GM21423 (cell line): ENCODE measurements around the gene ORAI3.

ENCODE experiments used
- ATAC-seq: cut with Tn5 transposase; IDR thresholded peaks from one replicate; pipeline ENCODE4 v1.9.1; 2021; ENCODE audit warnings: mild to moderate bottlenecking, moderate library complexity; ENCODE audit not compliant: unreplicated experiment

Gene ORAI3

DNA sequence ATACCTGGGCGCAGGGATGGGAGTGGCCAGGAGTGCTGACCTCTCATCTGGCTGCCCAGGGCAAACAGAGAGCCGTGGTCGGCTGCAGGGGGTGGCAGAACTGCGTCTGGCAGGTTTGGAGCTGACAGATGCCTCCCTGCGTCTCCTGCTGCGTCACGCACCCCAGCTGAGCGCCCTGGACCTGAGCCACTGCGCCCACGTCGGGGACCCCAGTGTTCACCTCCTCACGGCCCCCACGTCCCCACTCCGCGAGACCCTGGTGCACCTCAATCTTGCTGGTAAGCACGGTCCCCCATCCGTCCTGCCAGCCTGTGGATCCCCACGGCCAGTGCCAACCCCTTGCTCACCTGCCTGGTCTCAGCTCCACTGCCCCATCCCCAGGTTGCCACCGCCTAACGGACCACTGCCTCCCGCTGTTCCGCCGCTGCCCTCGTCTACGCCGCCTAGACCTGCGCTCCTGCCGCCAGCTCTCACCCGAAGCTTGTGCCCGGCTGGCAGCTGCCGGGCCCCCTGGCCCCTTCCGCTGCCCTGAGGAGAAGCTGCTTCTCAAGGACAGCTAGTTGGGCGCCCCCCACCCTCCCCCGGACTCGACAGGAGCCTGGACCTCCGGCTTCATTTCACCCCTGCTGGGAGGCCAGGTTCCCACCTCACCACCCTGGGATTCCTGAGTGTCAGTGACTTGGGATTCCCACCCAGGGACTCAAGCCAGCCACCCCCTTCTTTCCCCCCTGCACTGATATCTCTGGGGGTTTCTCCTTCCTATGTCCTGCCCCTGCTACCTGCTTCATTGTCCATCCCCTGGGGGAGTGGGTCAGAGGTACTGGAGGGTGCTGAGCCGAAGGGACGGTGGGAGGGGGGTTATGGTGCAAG is 2.0 kb upstream of the ORAI3 start:
- ATAC-seq = no peak

DNA sequence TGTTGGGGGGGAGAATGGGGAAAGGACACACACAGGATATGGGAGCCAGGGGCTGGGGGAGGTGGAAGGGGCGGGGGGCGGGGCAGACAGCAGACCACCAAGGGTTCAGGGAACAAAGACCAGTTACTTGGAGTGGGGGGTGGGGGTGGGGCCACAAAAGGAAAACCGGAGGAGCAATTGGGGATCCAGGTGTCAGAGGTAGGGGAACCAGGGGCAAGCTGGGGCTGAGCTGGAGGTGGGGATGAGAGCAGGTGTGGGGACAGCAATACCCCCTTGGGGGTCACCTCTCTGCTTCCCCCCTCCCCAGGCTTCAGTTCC is 1.4 kb upstream of the ORAI3 start:
- ATAC-seq = no peak

DNA sequence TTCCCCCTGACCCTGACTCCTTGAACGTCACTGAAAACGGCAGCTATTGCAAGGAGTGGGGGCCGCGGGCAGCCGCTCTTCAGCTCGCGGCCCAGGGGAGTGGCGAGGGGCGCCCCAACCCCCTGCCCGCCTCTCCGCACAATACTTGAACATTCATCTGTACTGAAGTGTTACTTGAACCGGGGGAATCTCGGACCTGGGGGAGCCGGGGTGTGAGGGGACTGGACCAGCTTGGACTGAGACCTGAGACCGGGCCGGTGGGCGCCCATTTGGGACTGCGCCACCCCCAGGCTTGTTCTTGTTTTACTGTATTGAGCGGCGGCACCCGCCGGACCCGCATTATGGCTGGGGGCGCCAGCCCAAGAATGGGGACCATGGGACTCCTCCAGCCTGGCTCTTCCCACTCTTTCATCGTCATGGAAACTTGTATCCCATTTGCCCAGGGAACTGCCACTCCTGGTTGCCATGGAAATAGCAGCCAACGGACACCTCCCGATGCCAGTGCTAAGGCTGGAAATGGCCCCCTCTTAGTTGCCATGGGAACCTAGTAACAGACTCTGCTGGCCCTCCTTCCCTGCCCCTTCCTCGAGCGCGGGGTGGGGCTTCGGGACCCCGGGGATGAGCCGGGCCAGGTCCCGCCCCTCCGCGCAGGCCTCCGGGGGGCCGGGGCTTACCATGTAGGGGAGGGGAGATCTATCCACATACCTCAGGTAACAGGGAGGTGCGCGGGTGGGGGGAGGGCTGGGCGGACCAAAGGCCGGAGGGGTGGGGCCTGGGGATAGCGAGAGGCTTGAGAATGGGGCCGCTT is 805 bp upstream of the ORAI3 start:
- ATAC-seq = no peak

DNA sequence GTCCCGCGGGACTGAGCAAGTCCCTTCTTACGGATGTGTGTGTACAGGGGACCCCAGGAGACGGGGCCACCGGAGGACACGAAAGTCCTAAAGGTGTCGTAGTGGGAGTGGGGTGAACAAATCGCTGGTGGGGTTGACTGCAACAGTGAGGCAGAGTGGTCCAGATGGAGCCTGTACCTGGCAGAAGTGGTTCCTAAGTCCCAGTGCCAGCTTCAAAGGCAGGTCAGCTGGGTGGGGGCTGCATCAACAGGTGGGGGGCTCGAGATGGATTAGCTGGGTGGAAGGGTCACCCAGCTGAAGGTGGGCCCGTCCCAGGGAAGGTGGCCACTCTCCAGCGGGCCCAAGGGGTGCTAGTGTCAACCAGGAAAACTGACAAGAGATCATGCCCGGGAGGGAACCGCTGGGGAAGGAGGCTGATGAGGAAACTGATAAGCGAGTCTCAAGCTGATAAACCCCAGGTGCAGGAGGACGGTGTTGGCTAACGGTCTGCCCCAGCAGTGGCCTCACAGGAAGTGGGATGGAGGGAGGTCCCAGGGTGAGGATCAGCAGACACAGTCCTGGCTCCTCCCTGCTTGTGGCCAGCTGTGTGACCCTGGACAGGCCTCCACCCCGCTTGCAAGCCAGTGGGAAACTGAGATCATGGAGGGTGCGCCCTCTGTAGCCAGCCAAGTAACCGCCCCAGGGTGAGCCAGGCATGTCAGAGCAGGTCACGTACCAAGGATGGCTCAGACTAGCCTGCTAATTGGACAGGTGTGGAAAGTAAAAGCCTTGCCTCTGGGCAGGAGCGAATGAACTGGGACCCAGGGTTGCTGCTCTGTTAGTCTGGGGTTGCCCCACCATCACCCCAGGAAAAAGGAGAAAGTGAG is 1.0 kb downstream of the ORAI3 start:
- peak; percentile 55 for ATAC-seq

DNA sequence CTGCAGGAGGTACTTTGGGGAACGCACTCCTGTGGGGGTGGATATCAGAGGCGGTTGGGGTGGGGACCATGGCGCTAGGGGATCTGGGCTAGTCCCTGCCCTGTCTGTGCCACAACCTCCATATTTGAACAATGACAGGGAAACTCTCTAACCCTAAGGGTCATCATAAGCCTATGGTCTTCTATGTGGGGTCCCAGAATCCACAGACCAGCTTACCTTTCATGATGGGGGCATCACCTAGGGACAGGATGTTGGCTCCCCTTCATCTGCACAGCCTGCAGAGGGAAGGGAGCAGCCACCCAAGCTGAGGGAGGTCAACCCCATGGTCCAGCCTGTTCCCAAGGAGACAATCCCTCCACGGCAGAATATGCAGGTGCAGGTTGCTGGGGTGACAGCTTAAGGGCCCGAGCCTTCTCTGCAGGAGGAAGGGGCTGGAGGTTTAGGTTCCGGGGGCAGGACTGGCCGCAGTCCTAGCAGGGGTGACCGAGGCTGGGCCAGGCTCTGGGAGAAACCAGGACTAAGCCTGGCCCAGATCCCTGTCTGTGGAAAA is 1.7 kb downstream of the ORAI3 start:
- peak; percentile 4 for ATAC-seq

DNA sequence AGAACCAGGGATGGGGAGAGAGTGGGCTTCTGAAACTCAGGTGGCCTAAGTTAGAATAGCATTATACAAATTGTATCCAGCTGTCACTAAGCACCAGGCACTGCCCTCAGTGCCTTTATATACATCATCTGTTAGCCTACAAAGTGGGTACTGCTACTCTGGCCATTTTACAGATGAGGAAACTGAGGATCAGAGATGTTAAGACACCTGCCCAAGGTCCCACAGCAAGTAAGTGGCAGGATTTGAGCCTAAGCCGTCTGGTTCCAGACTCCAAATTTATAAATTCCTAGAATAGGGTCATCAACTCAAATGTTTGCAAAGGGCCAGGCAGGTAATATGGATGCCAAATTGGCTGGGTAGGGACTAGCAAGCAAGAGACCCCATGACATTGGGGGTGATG is 2.3 kb downstream of the ORAI3 start:
- no peak for ATAC-seq

DNA sequence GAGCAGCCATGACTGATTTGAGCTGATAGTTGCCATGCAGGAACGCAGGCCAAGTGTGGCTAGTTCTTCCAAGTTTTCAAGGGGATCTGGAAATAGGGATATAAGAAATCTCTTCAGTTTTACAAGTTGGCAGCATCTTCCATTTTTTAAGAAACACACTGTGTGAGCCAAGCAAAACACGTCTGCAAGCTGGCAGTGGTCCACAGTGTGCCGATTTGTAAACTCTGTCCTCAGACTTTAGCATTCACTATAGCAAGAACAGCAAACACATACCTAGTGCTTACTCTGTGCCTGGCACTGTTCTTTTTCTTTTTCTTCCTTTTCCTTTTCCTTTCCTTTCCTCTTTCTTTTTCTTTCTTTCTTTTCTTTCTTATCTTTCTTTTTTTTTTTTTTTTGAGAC is 2.9 kb downstream of the ORAI3 start:
- ATAC-seq = no peak

DNA sequence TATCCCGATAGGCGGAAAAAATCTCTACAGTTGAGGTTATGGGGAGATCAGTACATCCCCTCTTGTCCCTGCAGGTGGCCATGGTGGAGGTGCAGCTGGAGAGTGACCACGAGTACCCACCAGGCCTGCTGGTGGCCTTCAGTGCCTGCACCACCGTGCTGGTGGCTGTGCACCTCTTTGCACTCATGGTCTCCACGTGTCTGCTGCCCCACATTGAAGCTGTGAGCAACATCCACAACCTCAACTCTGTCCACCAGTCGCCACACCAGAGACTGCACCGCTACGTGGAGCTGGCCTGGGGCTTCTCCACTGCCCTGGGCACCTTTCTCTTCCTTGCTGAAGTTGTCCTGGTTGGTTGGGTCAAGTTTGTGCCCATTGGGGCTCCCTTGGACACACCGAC is 4.2 kb downstream of the ORAI3 start:
- no peak for ATAC-seq

DNA sequence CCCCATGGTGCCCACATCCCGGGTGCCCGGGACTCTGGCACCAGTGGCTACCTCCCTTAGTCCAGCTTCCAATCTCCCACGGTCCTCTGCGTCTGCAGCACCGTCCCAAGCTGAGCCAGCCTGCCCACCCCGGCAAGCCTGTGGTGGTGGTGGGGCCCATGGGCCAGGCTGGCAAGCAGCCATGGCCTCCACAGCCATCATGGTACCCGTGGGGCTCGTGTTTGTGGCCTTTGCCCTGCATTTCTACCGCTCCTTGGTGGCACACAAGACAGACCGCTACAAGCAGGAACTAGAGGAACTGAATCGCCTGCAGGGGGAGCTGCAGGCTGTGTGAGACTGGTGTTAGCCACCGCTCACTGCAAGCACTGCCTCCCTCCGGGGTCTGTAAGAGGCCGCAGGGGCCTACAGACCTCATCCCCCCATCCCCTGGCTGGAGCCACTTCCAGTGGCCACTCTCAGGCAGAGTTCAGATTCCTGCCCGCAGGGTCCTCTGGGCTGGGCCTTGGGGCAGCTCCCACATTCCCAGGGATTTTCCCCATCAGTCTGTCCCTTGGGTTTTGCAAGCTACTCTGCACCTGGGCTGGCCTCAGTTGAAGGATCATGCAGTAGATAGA is 4.8 kb downstream of the ORAI3 start:
- no peak for ATAC-seq

DNA sequence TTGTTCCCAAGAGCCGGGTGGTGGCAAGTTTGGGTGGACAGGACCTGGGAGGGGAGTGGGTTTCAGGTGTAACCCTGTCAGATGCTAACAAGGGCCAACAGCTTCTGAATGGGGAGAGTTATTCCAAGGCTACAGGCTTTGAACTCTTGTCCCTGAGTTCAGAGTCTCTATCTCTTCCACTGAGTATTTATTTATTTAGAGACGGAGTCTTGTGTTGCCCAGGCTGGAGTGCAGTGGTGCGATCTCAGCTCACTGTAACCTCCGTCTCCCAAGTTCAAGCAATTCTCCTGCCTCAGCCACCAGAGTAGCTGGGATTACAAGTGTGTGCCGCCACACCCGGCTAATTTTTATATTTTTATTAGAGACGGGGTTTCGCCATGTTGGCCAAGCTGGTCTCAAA is 6.1 kb downstream of the ORAI3 start:
- no peak for ATAC-seq

DNA sequence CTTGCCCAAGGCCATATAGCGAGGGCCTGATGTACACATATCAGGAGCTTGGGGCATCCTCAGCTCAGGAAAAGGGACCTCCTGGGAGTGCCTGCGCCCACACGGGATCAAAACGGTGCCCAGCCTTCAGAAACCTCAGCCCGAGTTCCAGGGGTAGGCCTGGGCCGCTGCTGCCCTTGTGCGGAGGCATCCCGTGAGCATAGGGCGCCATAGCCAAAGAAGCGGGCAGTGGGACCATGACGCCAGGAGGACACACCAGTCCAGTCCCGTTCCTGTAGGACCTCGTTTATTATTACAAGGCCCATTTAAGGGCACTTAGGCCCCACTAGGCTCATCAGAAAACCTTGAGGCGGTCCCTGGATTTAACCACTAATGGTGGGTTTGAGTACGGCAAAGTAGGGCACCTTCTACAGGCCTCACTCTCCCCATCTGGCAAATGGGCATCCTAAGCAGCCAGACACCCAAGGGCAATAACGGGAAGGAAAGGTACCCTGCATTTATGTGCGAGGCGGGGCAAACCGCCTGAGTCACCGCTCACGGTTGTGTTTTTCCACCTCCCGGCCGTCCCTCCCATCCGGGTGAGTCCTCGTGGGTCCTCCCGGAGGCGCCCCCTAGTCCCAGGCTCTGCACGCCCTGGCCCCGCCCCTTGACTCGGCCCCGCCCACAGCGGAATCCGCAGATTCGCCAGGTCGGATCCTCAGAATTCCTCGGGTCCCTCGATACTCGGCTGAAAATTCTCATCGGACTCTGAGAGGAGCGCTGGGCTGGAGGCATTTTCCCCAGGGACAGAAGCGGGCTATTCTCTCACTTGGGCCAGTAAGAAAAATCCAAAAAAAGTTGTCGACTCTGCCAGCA is 8.0 kb downstream of the ORAI3 start:
- ATAC-seq = peak; percentile 47

DNA sequence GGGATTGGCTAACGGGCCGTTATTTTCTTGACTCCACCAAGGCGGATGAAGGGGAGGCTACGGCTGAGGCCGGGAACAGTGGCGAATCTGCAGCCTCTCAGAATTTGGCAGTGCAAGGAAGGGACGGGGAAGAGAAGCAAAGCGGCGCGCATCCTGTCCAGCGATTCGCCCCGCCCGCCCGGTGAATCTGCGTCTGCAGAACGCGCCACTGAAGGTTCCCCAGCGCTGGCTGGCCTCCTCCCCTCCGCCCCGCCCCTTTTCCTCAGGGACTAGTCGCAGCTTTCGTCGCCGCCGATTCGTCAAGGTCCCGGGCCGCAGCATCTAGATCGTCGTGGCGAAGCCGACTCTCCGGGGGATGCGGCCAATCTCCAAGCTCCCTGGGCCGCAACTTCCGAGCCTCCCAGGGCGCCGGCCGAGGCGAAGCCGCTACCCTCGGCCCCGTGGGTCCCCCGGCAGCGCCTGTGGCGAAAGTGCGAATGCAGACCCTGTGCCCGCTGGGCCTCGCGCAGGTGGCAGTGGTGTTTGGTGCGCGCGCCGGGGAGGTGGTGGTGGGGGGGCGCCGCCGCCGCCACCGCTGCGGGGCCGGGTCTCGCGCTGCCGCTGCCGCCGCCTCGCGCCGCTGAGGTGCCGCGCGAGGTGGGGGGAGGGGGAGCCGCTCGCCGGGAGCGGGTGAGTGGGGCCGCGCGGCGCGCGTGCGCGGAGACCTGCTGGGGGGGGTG is 8.7 kb downstream of the ORAI3 start, which contains the start of gene SETD1A:
SETD1A (plus strand) TSS at position 299 of the 719 bp plus-strand sequence. CDS start 978 bp downstream, outside the sequence.
- peak; percentile 72 for ATAC-seq

DNA sequence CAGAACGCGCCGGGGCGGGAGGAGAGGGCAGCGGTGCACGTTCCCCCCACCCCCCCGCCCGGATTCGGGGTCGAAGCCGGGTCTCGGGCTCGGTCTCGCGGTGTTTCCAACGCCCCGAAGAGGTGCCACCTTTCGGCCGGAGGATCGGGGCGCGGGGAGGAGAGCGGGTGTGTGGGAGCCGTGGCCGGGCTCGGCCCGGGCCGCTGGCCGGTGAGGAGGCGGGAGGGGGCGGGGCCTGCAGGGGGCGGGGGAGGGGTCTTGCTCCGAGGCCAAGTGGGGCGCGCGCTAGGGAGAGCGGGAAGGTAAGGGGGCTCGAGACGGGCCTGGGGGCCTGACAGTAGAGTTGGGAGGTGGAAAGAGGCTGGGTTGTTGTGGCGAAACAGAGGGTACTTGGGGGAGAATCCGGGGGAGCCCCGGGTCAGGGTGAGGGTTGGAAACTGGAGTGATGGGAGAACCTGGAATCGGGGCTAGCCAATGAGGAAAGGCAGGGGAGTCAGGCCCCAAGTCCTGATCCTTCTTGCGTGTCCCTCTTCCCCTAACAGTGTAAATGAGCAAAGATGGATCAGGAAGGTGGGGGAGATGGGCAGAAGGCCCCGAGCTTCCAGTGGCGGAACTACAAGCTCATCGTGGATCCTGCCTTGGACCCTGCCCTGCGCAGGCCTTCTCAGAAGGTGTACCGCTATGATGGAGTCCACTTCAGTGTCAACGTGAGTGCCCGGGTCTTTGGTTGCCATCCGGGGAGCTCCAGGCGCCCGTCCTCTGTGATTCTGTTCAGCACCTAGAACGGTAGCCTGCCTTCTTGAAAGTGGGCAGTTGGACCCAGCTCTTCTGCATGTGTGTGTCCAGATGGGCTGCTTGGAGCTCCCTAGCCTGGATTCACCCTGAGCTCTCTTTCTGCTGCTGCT is 9.6 kb downstream of the ORAI3 start:
- ATAC-seq = peak; percentile 26

DNA sequence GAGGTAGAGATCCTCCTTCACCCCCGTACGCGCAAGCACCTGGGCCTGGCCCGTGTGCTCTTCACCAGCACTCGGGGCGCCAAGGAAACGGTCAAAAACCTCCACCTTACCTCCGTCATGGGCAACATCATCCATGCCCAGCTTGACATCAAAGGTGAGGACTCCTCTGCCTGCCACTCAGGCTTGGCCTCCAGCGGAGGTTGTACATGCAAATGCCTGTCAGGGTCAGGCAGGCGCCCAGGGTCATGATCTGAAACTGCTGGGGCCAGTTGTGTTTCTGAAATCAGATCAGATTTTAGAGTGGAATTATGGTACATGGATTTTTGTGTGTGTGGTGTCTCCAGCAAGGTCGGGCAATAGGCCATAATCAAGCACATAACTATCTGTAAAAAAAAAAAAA is 12.5 kb downstream of the ORAI3 start:
- no peak for ATAC-seq

DNA sequence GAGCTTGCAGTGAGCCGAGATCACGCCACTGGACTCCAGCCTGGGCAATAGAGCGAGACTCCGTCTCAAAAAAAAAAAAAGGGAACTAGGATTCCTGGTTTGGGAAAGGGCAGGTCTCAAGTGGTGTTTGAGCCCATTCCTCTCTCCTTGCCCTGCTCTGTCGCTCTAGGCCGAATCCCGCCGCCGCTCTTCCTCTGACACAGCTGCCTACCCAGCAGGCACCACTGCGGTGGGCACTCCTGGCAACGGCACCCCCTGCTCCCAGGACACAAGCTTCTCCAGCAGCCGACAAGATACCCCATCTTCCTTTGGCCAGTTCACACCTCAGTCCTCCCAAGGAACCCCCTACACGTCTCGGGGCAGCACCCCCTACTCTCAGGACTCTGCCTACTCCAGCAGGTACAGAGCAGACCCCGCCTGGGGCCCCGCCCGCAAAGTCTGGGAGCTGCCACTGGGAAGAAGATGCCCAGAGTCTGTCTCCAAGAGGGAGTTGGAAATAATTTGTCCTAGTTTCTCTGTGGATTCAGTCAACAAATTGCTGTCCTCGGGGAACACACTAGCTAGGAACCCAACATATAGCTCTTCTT is 15.2 kb downstream of the ORAI3 start:
- ATAC-seq = no peak

DNA sequence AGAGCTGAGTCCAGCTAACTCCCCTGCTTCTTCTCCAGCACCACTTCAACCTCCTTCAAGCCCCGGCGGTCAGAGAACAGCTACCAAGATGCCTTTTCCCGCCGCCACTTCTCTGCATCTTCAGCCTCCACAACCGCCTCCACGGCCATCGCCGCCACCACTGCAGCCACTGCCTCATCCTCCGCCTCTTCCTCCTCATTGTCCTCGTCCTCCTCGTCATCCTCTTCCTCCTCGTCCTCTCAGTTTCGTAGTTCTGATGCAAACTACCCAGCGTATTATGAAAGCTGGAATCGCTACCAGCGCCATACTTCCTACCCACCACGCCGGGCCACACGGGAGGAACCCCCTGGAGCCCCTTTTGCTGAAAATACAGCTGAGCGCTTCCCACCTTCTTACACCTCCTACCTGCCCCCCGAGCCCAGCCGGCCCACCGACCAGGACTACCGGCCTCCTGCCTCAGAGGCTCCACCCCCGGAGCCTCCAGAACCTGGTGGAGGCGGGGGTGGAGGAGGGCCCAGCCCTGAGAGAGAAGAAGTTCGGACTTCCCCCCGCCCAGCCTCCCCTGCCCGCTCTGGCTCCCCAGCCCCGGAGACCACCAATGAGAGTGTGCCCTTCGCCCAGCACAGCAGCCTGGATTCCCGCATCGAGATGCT is 15.8 kb downstream of the ORAI3 start:
- no peak for ATAC-seq

DNA sequence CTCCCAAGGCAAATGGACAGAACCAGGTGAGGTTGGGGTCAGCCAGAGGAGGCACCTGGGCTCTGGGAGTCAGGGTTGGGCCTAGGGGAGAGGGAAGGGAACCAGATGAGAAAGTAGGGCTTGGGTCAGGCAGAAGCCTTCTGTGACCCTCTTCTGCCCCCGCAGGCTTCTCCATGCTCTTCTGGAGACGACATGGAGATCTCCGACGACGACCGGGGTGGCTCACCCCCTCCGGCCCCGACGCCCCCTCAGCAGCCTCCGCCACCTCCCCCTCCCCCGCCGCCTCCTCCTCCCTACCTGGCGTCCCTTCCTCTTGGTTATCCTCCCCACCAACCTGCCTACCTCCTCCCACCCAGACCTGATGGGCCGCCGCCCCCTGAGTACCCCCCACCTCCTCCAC is 16.6 kb downstream of the ORAI3 start:
- no peak for ATAC-seq
